Stimulated activated naive B cell treated with anti-CD40 and anti-IgM and Interleukin-4, amounts not matched to agents 10 μg/mL and 1 μg/mL and 100 μg/mL, for 72 hours (primary cell): ENCODE data around the gene P3H3.

ENCODE experiments used
- ATAC-seq, 2 donors: fragments of 150-1000 bp; cut with Tn5 transposase; replicated peaks; 2 replicates each; pipeline ENCODE4 v1.10.0; 2021; ENCODE audit warnings: moderate library complexity in 1 of 2
- DNase-seq: peaks from one replicate; pipeline ENCODE4 v3.0.0; 2021
- H3K27ac Mint-ChIP-seq: one replicate; pipeline ENCODE4 v1.8.0; 2022; ENCODE audit warnings: mild to moderate bottlenecking, mixed read lengths
- H3K27me3 Mint-ChIP-seq, 2 donors: one replicate each; pipeline ENCODE4 v1.8.0; 2022; ENCODE audit warnings: mixed read lengths in 2 of 2
- H3K36me3 Mint-ChIP-seq, 2 donors: one replicate each; pipeline ENCODE4 v1.8.0; 2022; ENCODE audit warnings: mixed read lengths in 2 of 2, mild to moderate bottlenecking in 1 of 2
- H3K4me1 Mint-ChIP-seq, 2 donors: one replicate each; pipeline ENCODE4 v1.8.0; 2022; ENCODE audit warnings: mixed read lengths in 2 of 2, mild to moderate bottlenecking in 1 of 2
- H3K4me3 Mint-ChIP-seq, 2 donors: one replicate each; pipeline ENCODE4 v1.8.0; 2022; ENCODE audit warnings: mild to moderate bottlenecking in 2 of 2, mixed read lengths in 2 of 2, moderate library complexity in 1 of 2
- H3K9me3 Mint-ChIP-seq, 2 donors: one replicate each; pipeline ENCODE4 v1.8.0; 2022; ENCODE audit warnings: mixed read lengths in 2 of 2, mild to moderate bottlenecking in 1 of 2

Gene P3H3

DNA sequence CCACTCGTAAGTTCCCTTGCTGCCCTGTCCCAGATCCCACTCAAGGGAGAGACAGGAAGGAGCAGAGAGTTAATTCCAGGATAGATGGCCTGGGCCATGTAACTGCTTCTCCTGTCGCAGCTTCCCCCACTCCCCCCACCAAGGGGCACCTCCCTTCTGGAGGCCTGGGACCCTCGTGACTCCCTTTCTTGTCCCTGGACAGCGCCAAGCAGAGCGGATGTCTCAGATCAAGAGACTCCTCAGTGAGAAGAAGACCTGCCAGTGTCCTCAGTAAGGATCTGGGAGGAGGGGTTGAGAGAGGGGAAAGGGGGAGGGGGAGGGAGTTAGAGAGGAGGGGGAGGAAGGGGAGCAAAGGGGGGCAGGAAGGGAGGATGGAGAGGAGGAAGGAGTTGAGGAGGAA, 9.6 kb upstream of the P3H3 start:
- ATAC-seq = no peak
- no peak for DNase-seq
- H3K36me3 Mint-ChIP-seq = peaks cover 0 to 1% of the 10 kb centered on the region in 2 donors
- H3K4me1 Mint-ChIP-seq = peaks cover 13 to 16% of the 10 kb centered on the region in 2 donors
- H3K27ac Mint-ChIP-seq = no peak overlapping the region
- no peaks in the 10 kb centered on the region for H3K9me3 Mint-ChIP-seq
- H3K4me3 Mint-ChIP-seq = no peak overlapping the region
- peaks cover 53 to 81% of the 10 kb centered on the region in 2 donors for H3K27me3 Mint-ChIP-seq

DNA sequence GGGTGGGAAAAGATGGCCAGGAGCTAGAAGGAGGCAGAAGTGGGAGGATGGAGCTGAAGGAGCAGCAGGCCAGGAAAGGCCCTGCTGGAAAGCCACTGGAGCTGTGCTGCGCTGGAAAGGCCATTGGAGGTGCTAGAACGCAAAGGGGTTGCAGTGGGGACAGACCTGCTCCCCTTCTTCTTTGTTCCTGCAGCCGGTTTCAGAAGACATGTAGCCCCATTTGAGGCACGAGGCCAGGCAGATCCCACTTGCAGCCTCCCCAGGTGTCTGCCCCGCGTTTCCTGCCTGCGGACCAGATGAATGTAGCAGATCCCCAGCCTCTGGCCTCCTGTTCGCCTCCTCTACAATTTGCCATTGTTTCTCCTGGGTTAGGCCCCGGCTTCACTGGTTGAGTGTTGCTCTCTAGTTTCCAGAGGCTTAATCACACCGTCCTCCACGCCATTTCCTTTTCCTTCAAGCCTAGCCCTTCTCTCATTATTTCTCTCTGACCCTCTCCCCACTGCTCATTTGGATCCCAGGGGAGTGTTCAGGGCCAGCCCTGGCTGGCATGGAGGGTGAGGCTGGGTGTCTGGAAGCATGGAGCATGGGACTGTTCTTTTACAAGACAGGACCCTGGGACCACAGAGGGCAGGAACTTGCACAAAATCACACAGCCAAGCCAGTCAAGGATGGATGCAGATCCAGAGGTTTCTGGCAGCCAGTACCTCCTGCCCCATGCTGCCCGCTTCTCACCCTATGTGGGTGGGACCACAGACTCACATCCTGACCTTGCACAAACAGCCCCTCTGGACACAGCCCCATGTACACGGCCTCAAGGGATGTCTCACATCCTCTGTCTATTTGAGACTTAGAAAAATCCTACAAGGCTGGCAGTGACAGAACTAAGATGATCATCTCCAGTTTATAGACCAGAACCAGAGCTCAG, 8.8 kb upstream of the P3H3 start:
- no peak for ATAC-seq
- Mint-ChIP-seq H3K9me3 (no peaks in the 10 kb centered on the region), H3K4me3 (no peak overlapping the region), H3K27me3 (peaks cover 53 to 82% of the 10 kb centered on the region in 2 donors), H3K27ac (no peak overlapping the region), H3K4me1 (peaks cover 13 to 16% of the 10 kb centered on the region in 2 donors), H3K36me3 (peaks cover 0 to 1% of the 10 kb centered on the region in 2 donors)
- DNase-seq = no peak

DNA sequence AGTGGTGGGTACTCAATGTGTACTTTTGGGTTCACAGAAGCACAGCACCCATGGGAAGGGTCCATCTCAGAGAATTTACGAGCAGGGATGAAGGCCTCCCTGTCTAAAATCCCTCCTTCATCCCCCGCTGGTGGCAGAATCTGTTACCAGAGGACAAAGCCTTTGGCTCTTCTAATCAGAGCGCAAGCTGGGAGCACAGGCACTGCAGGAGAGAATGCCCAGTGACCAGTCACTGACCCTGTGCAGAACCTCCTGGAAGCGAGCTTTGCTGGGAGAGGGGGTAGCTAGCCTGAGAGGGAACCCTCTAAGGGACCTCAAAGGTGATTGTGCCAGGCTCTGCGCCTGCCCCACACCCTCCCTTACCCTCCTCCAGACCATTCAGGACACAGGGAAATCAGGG, 8.0 kb upstream of the P3H3 start:
- Mint-ChIP-seq H3K36me3 (peaks cover 0 to 1% of the 10 kb centered on the region in 2 donors), H3K9me3 (no peaks in the 10 kb centered on the region), H3K27ac (no peak overlapping the region), H3K4me3 (no peak overlapping the region), H3K4me1 (peaks cover 13 to 16% of the 10 kb centered on the region in 2 donors), H3K27me3 (peaks cover 58 to 82% of the 10 kb centered on the region in 2 donors)
- DNase-seq (no peak), ATAC-seq (no peak)

DNA sequence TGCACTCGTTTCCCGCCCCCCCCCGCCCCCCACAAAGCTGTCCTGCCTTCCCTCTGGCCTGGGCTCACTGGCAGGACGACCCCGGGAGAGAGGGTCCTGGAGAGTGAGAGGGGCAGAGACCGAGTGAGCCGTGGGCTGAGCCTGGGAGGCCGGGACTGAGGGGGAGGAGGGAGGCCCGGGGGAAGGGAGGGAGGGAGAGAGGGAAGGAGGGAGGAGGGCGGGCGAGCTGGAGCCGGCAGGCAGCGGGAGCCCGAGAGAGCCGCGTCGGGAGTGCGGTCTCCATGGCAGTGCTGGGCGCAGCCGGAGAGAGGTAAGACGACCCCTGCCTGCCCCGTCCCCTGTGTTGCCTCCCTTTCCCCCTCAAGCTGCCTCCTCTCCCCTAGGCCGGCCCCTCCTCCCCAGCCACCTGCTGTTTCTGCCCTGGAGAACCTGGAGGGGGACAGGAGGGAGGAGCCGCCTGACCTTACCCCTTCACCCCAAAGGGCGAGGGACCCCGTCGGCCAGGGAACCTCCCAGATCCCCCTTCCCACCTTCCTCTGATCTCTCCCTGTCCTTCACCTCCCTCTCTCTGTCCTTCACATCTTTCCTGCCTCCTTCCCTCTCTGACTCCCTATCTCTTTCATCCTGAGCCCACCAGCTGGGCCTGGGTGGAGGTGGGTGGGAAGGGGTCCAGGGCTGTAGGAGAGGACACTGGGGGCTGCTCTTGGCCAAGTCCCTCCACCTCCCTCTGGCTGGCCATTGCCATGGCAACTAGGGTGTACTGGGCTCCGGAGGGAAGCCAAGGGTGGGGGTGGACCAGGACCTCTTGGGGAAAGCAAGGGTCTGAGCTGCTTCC, 6.4 kb upstream of the P3H3 start, which contains the start of gene GPR162:
TSS of gene GPR162 (plus strand) at position 231 of the 835 bp plus-strand sequence. CDS start 2,078 bp downstream, outside the sequence.
- peaks cover 18 to 21% of the 10 kb centered on the region in 2 donors for H3K4me1 Mint-ChIP-seq
- ATAC-seq = no peak

DNA sequence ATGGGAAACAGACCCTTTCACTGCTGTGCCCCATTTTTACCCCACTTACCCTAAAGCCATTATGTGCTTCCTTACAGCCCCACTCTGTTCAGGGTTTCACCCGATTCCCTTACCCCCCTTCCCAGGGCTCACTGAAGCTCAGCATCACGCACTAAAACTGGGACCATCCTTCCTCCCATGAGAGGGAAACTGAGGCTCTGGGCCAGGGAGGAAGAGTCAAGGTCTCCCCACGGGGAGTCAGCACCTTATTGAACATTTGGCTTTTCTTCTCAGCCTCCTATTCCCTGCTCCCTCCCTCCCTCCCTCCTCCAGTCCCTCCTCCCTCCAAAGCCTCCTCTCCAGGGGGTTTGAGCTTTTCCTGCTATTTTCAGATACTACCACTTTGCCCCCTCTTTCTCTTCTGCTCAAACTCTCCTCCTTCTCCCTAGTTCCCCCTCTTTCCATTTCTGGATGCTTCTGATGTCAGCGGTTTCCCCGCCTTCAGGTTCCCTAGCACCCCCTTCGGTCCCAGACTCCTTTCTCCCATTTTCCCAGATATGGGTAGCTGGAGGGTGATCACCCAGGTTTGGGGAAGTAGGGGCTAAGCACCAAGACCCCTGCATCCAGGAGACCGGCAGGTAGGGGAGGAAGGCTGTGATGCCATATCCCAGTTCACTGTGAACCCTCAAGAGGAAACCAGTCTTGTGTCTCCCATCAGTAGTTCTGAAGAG, 5.6 kb upstream of the P3H3 start:
- no peak overlapping the region for H3K27ac Mint-ChIP-seq
- ATAC-seq (no peak), DNase-seq (no peak)
- peaks cover 0 to 1% of the 10 kb centered on the region in 2 donors for H3K36me3 Mint-ChIP-seq
- no peaks in the 10 kb centered on the region for H3K9me3 Mint-ChIP-seq
- peaks cover 22 to 27% of the 10 kb centered on the region in 2 donors for H3K4me1 Mint-ChIP-seq
- no peak overlapping the region for H3K4me3 Mint-ChIP-seq
- peaks cover 69 to 94% of the 10 kb centered on the region in 2 donors for H3K27me3 Mint-ChIP-seq

More for the DNA sequence above, 6.4 kb upstream of the P3H3 start, which contains the start of gene GPR162:
- H3K36me3 Mint-ChIP-seq = peaks cover 0 to 1% of the 10 kb centered on the region in 2 donors
- H3K9me3 Mint-ChIP-seq = no peaks in the 10 kb centered on the region
- H3K4me3 Mint-ChIP-seq = peak within 1 kb of the TSS; percentile 39 to 43
- no peak for DNase-seq
- H3K27ac Mint-ChIP-seq = no peak within 1 kb of the TSS
- peaks cover 64 to 89% of the 10 kb centered on the region in 2 donors for H3K27me3 Mint-ChIP-seq

DNA sequence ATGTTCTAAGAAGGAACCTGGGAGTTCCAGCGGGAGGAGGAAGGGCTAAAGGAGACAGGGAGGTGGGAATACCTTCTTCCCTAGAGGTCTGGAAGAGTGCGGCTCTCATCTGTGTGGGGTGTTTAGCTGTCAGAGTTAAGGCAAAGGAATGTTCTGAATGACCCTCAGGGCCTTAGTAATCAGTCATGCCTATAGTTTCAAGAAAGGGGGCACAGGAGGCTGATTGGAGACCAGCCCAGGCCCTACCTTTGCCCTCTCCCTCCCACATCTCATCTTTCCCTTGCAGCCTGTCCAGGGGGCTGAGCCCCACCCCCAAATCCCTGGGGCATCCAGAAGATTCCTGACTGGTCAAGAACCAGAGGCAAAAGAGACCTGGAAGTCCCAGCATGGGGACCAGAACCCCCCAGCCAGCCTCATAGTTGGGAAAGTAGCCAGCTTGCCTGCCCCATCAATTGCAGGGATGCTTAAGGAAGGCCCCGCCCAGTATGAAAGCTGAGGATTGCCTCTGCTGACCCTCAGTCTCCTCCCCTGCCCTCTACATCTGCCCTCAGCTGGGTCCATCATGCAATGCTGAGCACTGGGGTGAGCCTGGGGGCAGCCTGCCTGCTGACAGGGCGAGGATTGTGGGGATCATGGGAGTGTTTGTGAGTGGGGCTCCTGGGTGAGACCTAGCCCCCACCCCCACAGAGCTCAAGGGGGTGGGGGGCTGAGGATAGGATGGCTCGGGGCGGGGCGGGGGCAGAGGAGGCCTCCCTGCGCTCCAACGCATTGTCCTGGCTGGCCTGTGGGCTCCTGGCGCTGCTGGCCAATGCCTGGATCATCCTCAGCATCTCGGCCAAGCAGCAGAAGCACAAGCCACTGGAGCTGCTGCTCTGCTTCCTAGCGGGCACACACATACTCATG, 4.8 kb upstream of the P3H3 start:
- no peak overlapping the region for H3K27ac Mint-ChIP-seq
- DNase-seq (no peak), ATAC-seq (no peak)
- no peak overlapping the region for H3K4me3 Mint-ChIP-seq
- peaks cover 0 to 1% of the 10 kb centered on the region in 2 donors for H3K36me3 Mint-ChIP-seq
- H3K4me1 Mint-ChIP-seq = peaks cover 25 to 35% of the 10 kb centered on the region in 2 donors
- peaks cover 72 to 96% of the 10 kb centered on the region in 2 donors for H3K27me3 Mint-ChIP-seq
- no peaks in the 10 kb centered on the region for H3K9me3 Mint-ChIP-seq

DNA sequence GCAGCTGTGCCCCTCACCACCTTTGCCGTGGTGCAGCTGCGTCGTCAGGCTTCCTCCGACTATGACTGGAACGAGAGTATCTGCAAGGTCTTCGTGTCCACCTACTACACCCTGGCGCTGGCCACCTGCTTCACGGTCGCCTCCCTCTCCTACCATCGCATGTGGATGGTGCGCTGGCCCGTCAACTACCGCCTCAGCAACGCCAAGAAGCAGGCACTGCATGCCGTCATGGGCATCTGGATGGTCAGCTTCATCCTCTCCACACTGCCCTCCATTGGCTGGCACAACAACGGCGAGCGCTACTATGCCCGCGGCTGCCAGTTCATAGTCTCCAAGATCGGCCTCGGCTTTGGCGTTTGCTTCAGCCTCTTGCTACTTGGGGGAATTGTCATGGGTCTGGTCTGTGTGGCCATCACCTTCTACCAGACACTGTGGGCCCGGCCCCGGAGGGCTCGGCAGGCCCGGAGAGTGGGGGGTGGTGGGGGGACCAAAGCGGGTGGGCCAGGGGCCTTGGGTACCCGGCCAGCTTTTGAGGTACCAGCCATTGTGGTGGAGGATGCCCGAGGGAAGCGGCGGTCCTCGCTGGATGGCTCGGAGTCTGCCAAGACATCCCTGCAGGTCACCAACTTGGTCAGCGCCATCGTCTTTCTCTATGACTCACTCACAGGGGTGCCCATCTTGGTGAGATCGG, 4.0 kb upstream of the P3H3 start:
- no peaks in the 10 kb centered on the region for H3K9me3 Mint-ChIP-seq
- H3K4me3 Mint-ChIP-seq = no peak overlapping the region

DNA sequence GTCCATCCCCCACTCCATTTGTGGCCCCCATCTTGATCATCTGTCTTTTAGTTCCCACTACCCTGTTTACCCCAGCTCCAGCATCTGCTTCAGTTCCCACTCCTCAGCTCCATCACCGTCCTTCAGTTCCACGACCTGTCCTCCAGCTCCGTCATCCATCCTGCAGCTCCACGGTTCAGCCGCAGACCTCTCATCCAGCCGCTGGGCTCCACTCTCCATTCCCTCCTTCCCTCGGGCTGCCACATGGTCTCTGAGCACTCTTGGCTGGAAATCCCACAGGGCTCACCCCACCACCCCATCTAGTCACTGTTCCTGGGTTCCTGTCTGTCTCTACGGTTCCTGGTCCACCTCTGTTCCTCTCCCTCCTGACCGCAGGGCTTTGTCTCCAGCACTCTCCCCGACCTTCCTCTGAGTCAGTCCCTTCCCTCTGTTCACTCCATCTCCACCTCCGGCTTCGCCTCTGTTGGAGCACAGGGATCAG, 3.3 kb upstream of the P3H3 start:
- DNase-seq = no peak
- Mint-ChIP-seq H3K4me3 (no peak overlapping the region), H3K27ac (no peak overlapping the region), H3K27me3 (peaks cover 82 to 94% of the 10 kb centered on the region in 2 donors), H3K36me3 (peaks cover 0 to 1% of the 10 kb centered on the region in 2 donors), H3K4me1 (peaks cover 33 to 46% of the 10 kb centered on the region in 2 donors), H3K9me3 (no peaks in the 10 kb centered on the region)
- no peak for ATAC-seq

More for the DNA sequence above, 4.0 kb upstream of the P3H3 start:
- ATAC-seq (no peak), DNase-seq (no peak)
- Mint-ChIP-seq H3K27ac (no peak overlapping the region), H3K4me1 (peaks cover 30 to 41% of the 10 kb centered on the region in 2 donors), H3K27me3 (peaks cover 78 to 94% of the 10 kb centered on the region in 2 donors), H3K36me3 (peaks cover 0 to 1% of the 10 kb centered on the region in 2 donors)

DNA sequence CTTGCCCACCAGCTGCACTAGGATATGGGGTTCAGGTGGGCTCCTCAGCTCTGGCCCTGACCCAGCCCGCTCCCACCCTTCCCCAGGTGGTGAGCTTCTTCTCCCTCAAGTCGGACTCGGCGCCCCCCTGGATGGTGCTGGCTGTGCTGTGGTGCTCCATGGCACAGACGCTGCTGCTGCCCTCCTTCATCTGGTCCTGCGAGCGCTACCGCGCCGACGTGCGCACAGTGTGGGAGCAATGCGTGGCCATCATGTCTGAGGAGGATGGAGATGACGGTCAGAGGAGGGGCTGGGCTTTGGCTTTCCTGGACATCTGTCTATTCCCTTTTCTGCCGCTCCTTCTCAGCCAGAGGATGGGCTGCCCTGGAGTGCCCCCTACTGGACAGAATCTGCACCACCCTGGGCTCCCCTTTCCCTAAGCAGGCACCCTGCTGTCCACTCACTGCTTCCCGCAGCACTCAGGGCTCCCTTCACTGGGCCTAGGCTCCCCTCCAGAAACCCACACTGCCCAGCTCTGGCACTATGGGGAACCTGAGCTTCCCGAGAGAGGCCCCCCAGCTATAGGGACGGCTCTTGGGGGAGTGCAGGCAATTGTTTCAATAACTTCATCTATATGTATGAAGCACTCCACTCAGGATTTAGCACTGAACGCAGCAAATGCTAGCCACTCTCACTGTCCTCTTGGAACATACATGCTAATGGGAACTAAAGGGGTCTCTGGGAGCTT, 2.6 kb upstream of the P3H3 start:
- ATAC-seq = peak; percentile 81
- no peak overlapping the region for H3K27ac Mint-ChIP-seq

DNA sequence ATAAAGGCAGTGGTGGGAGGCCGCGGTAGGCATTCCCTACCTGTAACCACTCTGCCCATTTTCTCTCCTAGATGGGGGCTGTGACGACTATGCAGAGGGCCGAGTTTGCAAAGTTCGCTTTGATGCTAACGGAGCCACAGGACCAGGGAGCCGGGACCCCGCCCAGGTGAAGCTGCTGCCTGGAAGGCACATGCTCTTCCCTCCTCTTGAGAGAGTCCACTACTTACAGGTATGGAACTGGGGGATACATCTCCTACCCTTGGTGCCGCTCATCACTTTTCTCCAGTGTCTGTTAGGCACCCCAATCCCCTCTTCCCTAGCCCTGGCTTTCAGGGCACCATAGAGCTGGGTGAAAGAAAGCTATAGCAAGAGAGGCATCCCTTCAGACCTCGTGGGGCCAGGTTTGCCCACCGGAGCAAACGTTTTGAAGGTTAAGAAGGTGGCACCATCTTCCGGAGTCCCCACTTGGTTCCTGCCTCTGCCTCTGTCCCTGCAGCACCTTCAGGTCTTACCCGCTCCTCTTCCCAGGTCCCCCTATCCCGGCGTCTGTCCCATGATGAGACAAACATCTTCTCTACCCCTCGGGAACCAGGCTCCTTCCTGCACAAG, 2.0 kb upstream of the P3H3 start:
- peaks cover 29 to 40% of the 10 kb centered on the region in 2 donors for H3K4me1 Mint-ChIP-seq
- no peak for ATAC-seq
- no peak for DNase-seq
- H3K27ac Mint-ChIP-seq = peak overlapping the region; percentile 62
- peaks cover 85 to 94% of the 10 kb centered on the region in 2 donors for H3K27me3 Mint-ChIP-seq
- no peaks in the 10 kb centered on the region for H3K9me3 Mint-ChIP-seq
- no peaks in the 10 kb centered on the region for H3K36me3 Mint-ChIP-seq
- H3K4me3 Mint-ChIP-seq = no peak overlapping the region

More for the DNA sequence above, 2.6 kb upstream of the P3H3 start:
- peaks cover 33 to 46% of the 10 kb centered on the region in 2 donors for H3K4me1 Mint-ChIP-seq
- peak; percentile 66 for DNase-seq
- H3K9me3 Mint-ChIP-seq = no peaks in the 10 kb centered on the region
- peaks cover 85 to 94% of the 10 kb centered on the region in 2 donors for H3K27me3 Mint-ChIP-seq
- no peaks in the 10 kb centered on the region for H3K36me3 Mint-ChIP-seq
- H3K4me3 Mint-ChIP-seq = no peak overlapping the region

DNA sequence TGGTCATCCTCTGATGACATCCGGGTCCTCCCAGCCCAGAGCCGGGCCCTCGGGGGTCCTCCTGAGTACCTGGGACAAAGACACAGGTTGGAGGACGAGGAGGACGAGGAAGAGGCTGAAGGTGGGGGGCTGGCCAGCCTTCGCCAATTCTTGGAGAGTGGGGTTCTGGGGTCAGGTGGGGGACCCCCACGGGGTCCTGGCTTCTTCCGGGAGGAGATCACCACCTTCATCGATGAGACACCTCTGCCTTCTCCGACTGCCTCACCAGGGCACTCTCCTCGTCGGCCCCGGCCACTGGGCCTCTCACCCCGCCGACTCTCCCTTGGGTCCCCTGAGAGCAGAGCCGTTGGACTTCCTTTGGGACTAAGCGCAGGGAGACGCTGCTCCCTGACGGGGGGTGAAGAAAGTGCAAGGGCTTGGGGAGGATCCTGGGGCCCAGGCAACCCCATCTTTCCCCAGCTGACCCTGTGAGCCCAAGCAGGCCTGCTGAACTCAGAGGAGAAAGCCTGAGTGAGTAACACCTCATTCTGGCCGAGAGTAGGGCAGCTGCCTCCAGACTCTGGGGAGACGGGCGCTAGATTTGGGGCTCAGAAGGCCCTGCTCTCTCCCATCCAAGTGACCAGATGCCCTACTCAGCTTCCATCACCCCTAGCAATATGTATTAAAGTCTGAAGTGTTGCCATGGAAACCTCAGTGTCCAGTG, 1.3 kb upstream of the P3H3 start:
- Mint-ChIP-seq H3K36me3 (no peaks in the 10 kb centered on the region), H3K27ac (peak overlapping the region; percentile 62), H3K9me3 (no peaks in the 10 kb centered on the region), H3K4me3 (peak overlapping the region; percentile 44 to 64), H3K27me3 (peaks cover 88 to 96% of the 10 kb centered on the region in 2 donors), H3K4me1 (peaks cover 27 to 35% of the 10 kb centered on the region in 2 donors)
- no peak for ATAC-seq
- DNase-seq = no peak
